GM08714 (cell line): ENCODE data around the gene PHF20.
"Not testable (repeated sequence)": the region's sequence is repeated elsewhere in the genome, so short reads cannot be mapped to it uniquely, and the experiment has no call there.

Experiments
- H3K4me3 ChIP-seq: fragments of 200-500 bp; sonication (Bioruptor generic); 2 replicates; pipeline ENCODE4 v1.5.1; 2014; ENCODE audit warnings: mild to moderate bottlenecking, low read length, inconsistent platforms
- ZNF274 ChIP-seq: IDR thresholded peaks from 2 replicates; pipeline ENCODE4 v1.6.1; 2012; ENCODE audit warnings: mild to moderate bottlenecking, low read depth, low read length

Gene PHF20

DNA sequence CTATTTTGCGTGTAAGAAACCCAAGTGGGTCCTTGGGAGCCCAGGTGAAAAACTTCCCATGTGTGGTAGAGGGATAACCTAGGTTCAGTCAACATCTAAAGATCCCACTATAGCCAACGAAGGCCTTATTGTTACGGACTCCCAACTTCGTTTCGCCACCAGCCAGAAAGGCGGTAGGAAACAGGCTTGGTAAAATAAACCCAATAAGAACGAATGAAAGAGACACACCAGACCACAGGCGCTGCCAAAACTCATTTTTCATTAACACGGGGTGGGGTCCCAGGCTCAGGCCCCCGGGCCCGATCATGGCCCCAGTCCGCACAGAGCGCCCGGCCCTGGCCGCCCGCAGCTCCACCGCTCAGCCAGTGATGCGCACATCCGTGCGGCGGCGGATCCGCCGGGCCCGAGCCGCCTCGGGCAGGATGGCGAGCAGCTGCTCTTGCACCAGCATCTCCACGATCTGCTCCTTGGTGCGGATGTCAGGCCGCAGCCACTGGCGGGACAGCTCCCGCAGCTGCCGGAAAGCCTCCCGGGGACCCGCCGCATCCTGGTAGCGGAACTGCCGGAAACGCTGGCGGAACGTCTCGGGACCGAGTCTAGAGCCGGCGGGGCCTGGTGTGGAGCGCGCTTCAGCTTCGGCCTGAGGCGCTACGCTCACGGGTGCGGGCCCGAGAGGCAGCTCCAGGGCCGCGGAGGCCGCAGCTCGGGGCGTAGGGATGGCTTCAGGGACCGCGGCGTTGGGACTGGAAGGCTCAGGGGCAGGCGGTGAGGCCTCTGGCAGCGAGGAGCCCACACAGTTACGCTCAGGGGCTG is 181.8 kb downstream of the PHF20 start:
- peak overlapping the region; percentile 98 for H3K4me3 ChIP-seq
- TF ChIP-seq ZNF274: no peak

DNA sequence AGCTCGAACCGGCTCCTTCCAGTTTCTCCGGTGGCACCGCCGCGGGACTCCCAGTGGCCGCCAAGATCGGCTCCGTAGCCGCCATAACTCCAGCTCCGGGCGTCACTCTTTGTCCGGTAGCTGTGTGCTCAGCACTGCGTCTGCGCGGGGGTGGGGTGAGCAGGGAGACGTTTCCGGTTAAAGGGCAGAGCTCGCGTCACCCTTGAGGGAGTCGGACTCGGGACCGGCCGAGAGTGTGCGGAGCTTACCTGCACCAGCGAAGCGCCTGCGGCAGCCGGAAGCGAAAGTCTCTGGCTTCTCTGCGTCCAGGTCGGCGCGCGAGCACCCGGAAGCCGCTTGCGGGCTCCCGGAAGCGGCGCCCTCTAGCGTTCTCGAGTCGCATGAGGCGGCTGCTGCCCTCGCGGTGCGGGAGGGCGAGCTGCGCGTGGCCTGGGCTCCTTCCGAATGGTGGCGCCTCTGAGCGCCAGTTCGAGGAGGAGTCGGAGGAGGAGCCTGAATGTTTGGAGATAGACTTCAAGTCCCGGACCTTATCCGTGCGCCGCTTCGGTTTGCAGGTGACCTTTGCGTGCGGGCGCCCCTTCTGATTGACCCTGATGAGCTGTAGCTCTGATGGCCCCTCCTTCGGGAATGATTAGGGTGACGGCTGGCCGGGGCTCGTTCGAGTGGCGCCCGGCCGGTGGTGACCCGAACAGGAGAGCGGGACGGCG is 182.5 kb downstream of the PHF20 start, which contains the start of gene SCAND1:
Gene SCAND1, minus strand, starts transcription at position 303 of the 707 bp plus-strand sequence. Its CDS starts 218 bp downstream, at position 85.
- peak within 1 kb of the TSS; percentile 98 for H3K4me3 ChIP-seq
- no peak for TF ChIP-seq ZNF274

DNA sequence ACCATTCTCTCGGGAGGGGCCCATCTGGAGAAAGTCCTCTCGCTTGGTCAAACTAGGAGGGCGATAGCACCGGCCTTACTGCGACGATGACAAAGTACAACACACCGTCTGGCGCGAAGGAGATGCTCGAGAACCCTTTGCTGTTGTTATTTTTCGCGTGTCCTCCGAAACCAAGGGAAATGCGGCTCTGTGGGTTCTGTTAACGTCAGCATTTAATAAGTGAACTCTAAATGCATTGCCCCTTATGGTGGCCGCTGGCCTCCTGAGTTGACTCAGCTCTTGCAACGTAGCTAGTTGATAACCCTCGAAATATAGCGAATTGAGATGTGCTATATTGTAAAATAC is 183.1 kb downstream of the PHF20 start:
- TF ChIP-seq ZNF274: no peak
- peak overlapping the region; percentile 80 for H3K4me3 ChIP-seq

DNA sequence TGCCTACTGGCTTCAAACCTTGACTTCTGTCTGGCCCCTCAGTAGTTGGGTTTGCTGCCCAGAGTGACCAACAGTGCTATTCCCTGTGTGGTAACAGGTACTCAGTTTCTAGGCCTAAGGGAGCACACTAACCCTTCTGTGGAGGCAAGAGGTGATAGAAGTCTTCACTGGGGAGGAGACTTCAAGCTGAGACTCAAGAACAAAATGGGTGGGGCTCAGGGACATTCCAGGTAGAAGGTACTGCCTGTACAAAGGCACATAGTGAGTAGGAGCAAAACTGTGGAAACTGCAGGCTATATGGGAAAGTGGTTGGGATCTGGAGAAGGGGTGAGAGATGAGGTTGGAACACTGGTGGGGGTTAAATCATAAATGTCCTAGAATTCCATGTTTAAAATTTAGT is 184.8 kb downstream of the PHF20 start:
- no peak for TF ChIP-seq ZNF274
- no peak overlapping the region for H3K4me3 ChIP-seq

DNA sequence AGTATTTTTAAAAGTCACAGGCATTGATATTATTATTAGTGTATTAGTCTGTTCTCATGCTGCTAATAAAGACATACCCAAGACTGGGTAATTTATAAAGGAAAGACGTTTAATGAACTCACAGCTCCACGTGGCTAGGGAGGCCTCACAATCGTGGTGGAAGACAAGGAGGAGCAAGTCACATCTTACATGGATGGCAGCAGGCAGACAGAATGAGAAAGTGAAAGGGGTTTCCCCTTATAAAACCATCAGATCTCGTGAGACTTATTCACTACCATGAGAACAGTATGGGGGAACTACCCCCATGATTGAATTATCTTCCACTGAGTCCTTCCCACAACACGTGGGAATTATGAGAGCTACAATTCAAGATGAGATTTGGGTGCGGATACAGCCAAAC is 187.5 kb downstream of the PHF20 start:
- not testable (repeated sequence) for H3K4me3 ChIP-seq

DNA sequence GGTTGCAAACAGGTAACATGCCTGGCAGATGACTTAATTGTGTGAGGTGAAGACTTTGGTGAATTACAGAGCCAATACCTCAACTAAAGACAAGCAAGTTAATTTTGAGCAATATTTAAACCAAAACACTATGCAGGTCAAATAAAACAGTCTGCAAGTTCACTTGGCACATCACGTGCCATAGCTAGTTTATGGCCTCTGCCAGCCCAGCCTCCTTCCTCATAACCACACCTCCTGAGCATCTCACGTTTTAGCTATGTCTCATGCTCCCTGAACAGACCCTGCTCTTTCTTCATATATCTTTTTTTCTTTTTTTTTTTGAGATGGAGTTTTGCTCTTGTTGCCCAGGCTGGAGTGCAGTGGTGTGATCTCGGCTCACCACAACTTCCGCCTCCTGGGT is 192.1 kb downstream of the PHF20 start:
- H3K4me3 ChIP-seq: no peak overlapping the region
- no peak for TF ChIP-seq ZNF274

DNA sequence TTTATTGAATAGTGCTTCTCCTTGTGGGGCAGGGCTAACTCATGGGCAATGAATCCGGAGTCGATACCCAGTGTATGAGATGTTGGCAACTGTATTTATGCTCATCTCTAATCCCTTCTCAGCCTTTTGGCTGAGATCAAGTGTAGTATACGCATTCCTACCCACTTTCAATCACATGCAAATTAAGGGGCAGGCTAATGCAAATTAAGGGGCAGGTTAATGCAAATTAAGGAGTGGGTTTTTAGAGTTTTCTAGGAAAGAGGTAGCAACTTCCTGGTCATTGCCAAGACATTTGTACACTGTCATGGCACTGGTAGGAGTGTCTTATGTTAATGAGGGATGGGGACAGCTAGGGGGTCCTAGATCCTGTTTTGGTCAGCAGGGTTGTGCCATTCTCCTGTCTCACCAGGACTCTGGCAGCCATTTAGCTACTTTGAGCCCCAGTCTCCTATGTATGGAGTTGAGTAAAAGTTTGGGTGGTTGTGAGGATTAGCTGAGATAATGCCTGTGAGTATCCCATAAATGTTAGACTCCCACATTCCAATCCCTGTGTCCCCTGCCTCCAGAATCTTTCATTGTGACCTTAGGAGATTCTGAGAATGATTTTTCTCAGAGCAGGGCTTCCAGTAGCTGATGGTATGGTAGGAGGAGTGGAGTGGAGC is 196.3 kb downstream of the PHF20 start, which contains the start of gene CNBD2:
Gene CNBD2, plus strand, starts transcription at position 612 of the 662 bp plus-strand sequence. CDS start 173 bp downstream, outside the sequence.
- no peak within 1 kb of the TSS for H3K4me3 ChIP-seq
- TF ChIP-seq ZNF274: no peak

DNA sequence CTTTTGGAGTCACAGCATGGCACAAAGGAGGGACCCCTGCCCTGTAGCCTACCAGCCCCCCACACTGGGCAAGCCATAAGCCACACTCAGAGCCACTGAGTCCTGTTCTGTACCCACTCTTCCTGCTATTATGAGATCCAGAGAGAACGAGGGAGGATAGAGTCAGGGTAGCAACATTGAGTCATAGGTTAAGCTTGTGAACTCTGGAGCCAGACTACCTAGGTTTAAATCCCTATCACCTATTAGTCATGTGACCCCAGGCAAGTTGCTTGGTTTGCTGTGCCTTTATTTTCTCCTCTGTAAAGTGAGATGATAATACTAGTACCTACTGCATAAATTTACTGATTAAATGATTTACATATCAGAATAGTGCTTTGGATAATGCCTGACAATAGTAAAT is 197.1 kb downstream of the PHF20 start:
- no peak overlapping the region for H3K4me3 ChIP-seq
- TF ChIP-seq ZNF274: no peak

DNA sequence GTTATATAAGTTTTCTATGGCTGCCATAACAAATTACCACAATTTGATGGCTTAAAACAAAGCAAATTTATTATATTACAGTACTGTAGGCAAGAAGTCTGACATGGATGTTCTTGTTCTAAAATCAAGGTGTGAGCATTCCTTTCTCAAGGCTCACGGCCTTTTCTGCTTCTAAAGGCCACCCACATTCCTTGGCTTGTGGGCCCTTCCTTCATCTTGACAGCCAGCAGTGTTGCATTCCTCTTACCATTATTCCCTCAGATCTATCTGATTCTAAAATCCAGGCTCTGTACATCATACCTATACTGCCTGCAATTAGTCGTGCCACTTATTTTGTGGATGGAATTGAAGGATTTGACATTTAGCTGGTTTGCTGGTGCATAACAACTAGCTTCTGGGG is 200.2 kb downstream of the PHF20 start:
- H3K4me3 ChIP-seq: no peak overlapping the region
- no peak for TF ChIP-seq ZNF274

DNA sequence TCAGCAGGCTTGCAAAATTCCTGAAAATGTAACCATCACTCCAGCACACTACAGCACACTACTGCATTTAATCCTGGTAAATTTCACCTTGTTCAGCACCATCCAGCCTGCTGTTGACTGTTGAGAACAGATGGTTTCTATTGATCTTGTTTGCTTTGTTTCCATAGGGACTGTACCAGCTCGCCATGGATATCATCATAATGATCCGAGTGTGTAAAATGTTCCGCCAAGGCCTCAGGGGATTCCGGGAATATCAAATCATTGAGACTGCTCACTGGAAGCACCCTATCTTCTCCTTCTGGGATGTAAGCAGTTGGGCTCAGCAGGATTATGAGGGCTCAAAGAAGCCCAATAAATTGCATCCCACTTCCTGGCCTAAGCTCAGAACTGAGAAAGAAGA is 200.6 kb downstream of the PHF20 start:
- H3K4me3 ChIP-seq: no peak overlapping the region
- TF ChIP-seq ZNF274: no peak

DNA sequence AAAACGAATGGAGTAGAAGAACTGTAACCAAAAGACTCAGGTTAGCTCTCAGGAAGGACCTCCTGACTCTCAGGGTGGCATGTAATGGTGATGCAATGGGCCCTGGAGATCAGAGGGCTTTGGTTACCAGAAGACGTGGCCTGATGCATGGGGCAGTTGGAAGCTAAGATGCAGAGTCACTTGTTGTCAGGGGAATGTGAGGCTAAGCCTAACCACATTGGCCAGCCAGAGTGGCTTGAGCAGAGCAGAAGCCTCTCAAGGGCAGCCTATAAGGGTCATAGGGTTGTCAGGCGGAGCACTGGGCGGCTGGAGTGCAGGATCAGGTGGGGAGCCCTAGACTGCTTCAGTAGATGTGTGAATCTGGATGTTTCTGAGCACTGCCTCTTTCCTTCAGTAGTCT is 202.4 kb downstream of the PHF20 start:
- no peak overlapping the region for H3K4me3 ChIP-seq
- no peak for TF ChIP-seq ZNF274

DNA sequence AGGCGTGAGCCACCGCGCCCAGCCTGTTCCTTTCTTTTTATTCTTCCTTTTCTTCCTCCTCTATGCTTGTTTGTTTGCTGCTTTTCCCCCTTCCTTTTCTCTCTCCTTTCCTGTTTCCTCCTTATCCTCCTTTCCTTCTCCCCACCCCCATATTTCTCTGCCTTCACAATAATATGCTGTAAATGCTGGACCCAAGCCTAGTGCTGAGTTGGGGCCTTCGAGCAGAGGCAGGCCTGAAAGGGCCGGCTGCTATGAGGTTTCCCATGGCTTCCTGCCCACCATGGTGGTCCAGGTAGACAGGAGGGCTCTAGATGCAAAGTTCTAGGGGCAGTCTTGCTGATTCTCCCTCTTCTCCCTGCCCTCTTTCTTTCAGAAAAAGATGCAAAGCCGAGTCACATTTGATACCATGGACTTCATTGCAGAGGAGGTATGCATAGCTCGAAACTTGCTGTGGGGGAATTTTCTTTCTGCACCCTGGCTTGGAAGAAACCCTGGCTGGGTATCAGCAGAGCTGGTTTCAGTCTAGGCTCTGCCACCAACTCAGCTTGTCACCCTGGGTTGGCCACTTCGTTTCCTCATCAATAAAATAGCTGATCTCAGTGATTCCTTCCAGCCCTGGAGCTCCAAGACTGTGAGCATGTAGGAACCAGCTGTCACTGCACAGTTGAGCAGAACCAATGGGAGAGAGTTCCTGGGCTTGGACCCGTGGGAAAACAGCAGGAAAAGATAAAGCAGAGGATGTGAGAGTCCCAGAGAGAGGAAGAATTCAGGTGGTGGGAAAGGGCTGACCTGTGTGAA is 204.0 kb downstream of the PHF20 start:
- H3K4me3 ChIP-seq: no peak overlapping the region
- no peak for TF ChIP-seq ZNF274

DNA sequence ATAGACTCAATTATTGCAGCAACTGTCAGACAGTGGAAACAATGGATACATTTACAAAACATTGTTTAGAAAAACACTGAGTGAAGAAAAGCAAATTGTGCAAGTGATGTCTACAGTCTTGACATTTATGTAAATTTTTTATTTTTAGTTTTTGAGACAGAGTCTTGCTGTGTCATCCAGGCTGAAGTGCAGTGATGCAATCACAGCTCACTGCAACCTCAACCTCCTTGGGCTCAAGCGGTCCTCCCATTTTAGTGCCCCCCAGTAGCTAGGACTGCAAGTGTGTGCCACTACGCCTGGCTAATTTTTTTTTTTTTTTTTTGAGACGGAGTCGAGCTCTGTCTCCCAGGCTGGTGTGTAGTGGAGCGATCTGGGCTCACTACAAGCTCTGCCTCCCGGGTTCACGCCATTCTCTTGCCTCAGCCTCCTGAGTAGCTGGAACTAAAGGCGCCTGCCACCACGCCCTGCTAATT is 206.3 kb downstream of the PHF20 start:
- no peak overlapping the region for H3K4me3 ChIP-seq
- no peak for TF ChIP-seq ZNF274

DNA sequence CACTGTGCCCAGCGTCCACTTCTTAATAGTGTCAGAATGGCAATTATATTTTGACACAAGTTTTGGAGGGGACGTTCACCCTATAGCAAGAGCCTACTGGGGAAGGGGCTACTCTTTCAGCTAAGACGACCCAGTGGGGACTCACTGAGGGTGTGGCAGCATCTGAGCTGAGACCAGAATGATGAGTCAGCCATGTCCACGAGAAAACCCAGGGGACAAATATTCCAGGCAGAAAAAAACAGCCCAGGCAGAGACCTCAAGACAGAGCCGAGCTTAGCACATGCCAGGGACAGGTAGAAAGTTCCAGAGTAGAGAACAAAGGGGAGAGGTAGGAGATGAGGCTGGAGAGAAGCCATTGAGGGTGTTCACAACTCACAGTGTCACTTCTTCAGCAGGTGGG is 207.7 kb downstream of the PHF20 start:
- no peak overlapping the region for H3K4me3 ChIP-seq
- no peak for TF ChIP-seq ZNF274

DNA sequence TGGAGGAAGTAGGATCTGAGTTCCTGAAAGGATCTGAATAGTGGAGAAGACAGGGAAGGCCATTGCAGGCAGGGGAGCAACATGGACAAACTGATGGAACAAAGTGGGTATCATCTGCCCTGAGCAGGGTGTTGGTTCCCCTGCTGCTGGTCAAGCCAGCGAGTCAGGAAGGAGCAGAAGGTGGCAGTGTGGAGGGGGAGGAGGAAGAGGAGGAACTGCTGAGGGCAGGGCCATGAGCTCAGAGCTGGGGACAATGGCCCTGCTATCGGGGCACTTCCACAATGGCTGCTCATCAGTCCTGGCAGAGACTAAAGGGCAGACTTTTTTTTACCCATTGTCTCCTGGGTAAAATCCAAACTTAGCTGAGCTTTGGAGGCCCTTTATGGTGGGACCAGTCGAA is 210.2 kb downstream of the PHF20 start:
- TF ChIP-seq ZNF274: no peak
- no peak overlapping the region for H3K4me3 ChIP-seq
